GM12874 (cell line): ENCODE measurements around the gene HPGDS.

Experiments
- TF ChIP-seq, protein P1 (sequence below): IDR thresholded peaks from 2 replicates; pipeline ENCODE4 v1.5.1; 2011; ENCODE audit warnings: low read depth, mild to moderate bottlenecking, control low read depth, low read length, moderate library complexity; ENCODE audit not compliant: insufficient read depth

The HPGDS gene

DNA sequence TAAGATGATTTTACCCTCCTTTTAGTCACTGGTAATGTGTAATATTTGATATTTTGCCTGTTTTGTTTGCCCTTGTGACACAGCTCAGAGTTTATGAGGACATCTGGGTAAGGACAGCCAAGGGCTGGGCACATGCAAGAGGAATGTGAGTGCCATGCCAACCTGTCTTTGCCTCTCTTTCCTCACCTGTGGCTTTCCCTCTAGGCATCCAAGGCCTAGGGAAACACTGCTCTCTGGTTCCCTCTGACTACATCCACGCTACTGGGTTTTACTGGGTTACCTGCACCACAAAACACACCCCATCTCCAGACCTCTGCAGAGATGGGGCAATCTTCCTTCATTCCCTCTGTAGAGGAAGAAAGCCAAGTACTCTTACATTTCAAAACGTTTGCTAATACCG is 7.7 kb downstream of the HPGDS start:
- TF ChIP-seq, protein P1, sequence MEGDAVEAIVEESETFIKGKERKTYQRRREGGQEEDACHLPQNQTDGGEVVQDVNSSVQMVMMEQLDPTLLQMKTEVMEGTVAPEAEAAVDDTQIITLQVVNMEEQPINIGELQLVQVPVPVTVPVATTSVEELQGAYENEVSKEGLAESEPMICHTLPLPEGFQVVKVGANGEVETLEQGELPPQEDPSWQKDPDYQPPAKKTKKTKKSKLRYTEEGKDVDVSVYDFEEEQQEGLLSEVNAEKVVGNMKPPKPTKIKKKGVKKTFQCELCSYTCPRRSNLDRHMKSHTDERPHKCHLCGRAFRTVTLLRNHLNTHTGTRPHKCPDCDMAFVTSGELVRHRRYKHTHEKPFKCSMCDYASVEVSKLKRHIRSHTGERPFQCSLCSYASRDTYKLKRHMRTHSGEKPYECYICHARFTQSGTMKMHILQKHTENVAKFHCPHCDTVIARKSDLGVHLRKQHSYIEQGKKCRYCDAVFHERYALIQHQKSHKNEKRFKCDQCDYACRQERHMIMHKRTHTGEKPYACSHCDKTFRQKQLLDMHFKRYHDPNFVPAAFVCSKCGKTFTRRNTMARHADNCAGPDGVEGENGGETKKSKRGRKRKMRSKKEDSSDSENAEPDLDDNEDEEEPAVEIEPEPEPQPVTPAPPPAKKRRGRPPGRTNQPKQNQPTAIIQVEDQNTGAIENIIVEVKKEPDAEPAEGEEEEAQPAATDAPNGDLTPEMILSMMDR, result no peak

DNA sequence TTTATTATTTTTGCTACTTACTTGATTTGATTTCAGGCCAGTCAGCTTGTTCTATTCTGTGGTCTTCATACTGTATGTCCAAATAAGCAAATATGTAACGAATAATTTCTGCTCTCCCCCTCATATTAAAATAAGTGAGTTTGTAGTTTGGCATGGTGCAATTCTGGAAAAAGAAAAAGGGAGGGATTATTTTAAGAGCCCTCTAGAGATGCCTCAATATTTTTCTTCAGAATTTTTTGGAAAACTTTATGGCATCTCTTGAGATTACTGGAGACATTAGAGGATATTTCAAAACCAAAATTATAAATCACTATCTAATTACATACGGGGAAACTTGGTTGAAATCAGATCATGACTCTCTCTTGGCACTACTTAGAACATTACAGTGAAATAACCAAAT is 8.2 kb downstream of the HPGDS start:
- TF ChIP-seq, protein P1, result no peak

DNA sequence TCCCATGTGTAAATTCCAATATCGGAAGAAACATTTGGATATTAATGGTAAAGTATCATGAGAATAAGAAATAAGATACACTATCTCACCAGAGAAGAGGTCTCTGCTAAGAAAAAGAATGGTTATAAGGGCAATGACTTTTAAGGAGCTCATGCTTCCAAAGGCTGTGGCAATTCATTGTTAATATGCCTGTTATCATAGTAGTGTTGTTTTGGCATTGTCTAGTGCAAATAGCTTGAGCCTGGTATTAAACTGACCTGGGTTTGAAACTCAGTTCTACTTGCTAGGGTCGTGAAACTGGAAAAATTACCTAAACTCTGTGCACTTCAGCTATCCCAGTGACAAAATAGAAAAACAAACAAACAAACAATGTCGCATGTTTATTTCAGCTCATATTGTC is 8.8 kb downstream of the HPGDS start:
- TF ChIP-seq, protein P1, result no peak

DNA sequence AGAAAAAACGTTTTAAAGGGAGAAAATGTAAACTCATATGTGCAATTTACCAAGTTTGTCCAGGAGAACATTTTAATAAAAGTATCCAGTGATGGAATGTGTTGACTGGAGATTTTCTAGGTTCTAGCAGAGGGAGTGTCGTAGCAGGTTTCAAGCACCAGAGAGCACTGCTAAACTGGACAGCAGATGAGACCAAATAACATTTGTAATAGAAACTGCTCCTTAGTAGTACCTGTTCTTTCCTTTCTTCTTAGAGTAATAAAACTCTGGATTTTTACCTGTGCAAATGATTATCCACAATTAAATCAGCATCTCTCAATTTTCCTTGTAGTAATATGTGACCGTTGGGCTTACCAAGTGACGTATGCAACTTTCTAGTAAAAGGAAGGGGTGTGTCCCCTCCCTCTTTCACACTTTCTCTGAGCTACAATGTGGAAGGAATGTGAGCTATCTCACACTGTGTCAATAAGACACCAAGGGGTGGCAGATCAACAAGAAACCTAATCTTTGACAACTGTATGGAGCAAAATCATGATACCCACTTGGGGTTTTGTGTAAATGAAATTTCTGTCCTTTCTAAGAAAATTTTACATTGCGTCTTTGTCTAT is 9.5 kb downstream of the HPGDS start:
- TF ChIP-seq, protein P1, result no peak

DNA sequence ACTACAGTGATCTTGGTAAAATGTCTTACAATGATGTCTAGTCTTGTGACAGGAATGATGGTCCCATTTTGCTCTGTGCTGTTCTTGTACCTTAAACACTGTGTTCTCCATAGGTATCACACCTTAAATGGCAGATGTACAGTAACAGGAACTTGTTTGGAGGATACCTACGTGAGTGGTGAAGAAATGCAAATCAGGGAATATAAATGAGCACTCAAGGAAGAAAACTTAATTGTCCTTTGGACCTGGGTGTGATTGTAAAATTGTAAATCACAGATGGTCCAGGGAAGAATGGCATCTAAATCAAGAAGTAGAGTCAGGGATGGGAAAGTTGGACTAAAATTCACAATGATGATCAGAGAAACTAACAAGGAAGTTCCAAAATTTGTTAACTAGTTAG is 12.7 kb downstream of the HPGDS start:
- TF ChIP-seq, protein P1, result no peak

DNA sequence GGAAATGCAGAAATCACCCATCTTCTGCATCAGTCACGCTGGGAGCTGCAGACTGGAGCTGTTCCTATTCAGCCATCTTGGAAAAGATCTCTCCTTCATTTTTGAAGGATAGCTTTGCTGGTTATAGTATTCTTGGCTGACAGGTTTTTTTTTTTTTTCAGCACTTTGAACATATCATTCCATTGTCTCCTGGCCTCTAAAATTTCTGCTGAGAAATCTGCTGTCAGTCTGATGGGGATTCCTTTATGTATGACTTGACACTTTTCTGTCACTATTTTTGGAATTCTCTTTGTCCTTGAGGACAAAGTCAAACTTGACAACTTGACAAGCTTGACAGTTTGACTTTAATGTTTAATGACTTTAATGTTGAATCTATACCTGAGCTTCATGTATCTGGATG is 16.8 kb downstream of the HPGDS start:
- TF ChIP-seq, protein P1, result no peak

DNA sequence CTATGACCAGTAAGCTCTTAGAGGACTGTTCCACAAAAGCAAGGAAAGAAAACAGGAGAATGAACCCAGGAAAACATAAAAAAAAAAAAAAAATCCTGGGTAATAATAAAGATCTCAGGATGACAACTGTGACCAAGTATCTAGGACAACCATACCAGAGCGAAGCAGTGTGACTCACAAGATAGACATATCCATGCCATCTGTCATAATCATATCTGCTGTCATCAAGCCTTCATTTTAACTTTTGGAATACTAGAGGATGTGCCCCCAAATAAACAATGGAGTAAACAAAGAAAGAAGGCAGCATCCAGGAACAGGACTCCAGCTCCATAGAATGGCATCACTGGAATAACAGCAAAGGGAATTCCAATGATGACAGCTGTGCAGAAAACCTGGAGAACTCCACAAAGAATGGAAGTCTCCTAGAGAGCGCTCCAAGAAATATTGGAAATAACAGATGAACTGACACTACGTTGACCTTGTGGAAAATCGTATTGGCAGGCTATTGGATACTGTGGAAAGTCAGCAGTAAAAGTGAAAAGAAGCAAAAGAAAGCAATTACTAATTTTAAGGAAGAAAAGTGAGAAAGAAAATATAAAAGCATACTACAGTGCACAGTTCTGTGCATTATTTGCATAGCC is 35.3 kb downstream of the HPGDS start:
- TF ChIP-seq, protein P1, result no peak

DNA sequence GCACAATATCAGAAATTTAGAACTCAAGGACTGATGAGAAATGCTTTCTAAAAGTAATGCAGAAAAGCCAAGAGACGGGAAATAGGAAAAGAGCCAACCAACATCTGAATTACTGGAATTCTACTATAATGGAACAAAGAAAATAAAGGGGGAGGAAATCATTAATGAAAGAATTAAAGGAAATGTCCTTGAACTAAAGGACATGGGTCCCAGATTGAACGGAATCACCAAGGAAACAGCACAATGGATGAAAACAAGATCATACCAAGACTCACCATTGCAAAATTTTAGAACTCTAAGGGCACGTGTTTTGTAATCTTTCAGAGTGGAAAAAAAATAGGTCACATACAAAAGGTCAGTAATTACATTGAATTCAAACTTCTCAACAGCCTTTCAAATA is 35.9 kb downstream of the HPGDS start:
- TF ChIP-seq, protein P1, result no peak
